Measurements from ENCODE around the gene SLC23A1.
A peak's percentile ranks its signal among the peaks of the same experiment; 100 is the strongest.
"Not testable (repeated sequence)": the region's sequence is repeated elsewhere in the genome, so short reads cannot be mapped to it uniquely, and the experiment has no call there.

The SLC23A1 gene

DNA sequence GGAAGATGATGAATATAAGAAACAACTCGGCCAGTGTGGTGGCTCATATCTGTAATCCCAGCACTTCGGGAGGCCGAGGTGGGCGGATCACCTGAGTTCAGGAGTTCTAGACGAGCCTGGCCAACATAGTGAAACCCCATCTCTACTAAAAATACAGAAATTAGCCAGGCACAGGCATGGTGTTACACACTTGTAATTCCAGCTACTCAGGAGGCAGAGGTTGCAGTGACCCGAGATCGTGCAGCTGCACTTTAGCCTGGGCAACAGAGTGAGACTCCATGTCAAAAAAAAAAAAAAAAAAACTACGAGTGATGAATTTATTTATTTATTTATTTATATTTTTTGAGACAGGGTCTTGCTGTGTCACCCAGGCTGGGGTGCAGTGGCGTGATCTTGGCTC lies 35.2 kb downstream of the SLC23A1 start:
- H3K27ac ChIP-seq (ENCODE audit: insufficient read depth, low read length, poor library complexity, severe bottlenecking); H3K36me3 ChIP-seq (ENCODE audit: control insufficient read depth, insufficient read depth, low read length); H3K9me3 ChIP-seq (ENCODE audit: control insufficient read depth, low read length); DNase-seq; H3K4me3 ChIP-seq (ENCODE audit: insufficient read depth, low read depth, low read length, poor library complexity, severe bottlenecking); H3K27me3 ChIP-seq (replicated peaks; ENCODE audit: control insufficient read depth, insufficient read depth, low read length, poor library complexity, severe bottlenecking): not testable (repeated sequence)
- H3K4me1 ChIP-seq (ENCODE audit: control insufficient read depth, insufficient read depth, low read length, poor library complexity, severe bottlenecking), result peaks cover 14% of the 10 kb centered on the region

DNA sequence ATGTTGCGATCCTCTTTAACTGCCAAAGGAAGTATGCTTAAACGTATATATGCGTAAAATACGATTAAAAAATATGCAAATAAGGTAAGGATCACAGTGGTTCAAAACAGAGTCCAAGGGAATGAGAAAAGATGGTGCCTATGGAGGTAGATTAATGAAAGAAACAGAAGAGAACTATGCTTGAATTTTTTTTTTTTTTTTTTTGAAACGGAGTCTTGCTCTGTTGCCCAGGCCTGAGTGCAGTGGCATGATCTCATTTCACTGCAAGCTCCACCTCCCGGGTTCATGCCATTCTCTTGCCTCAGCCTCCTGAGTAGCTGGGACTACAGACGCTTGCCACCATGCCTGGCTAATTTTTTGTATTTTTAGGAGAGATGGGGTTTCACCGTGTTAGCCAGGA lies 37.7 kb downstream of the SLC23A1 start:
- not testable (repeated sequence) for H3K4me3 ChIP-seq (ENCODE audit: insufficient read depth, low read depth, low read length, poor library complexity, severe bottlenecking); H3K27ac ChIP-seq (ENCODE audit: insufficient read depth, low read length, poor library complexity, severe bottlenecking); DNase-seq; H3K27me3 ChIP-seq (replicated peaks; ENCODE audit: control insufficient read depth, insufficient read depth, low read length, poor library complexity, severe bottlenecking); H3K9me3 ChIP-seq (ENCODE audit: control insufficient read depth, low read length); H3K36me3 ChIP-seq (ENCODE audit: control insufficient read depth, insufficient read depth, low read length)
- H3K4me1 ChIP-seq (ENCODE audit: control insufficient read depth, insufficient read depth, low read length, poor library complexity, severe bottlenecking), result peaks cover 23% of the 10 kb centered on the region

DNA sequence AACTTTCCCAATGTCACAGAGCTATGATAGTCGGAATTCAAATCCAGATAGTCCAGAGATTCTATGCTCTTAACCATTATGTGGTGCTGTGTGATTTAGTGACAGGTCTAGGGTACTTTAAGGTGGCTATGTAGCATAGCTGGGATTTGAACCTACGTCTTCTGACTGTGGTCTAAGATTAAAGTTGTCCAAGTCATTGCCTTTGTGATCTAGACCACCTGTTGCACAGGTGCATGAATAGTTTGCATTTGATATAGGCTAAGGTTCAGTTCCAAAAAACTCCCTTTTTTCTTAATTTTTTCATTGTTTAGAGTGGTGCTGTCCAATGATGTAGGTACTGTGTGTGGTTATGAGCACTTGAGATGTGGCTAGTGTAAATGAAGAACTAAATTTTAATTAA lies 38.9 kb downstream of the SLC23A1 start:
- Histone ChIP-seq H3K36me3 (ENCODE audit: control insufficient read depth, insufficient read depth, low read length) (no peaks in the 10 kb centered on the region), H3K9me3 (ENCODE audit: control insufficient read depth, low read length) (no peaks in the 10 kb centered on the region), H3K4me1 (ENCODE audit: control insufficient read depth, insufficient read depth, low read length, poor library complexity, severe bottlenecking) (peaks cover 21% of the 10 kb centered on the region), H3K27ac (ENCODE audit: insufficient read depth, low read length, poor library complexity, severe bottlenecking) (no peak overlapping the region), H3K4me3 (ENCODE audit: insufficient read depth, low read depth, low read length, poor library complexity, severe bottlenecking) (no peak overlapping the region), H3K27me3 (replicated peaks; ENCODE audit: control insufficient read depth, insufficient read depth, low read length, poor library complexity, severe bottlenecking) (no peaks in the 10 kb centered on the region)
- DNase-seq, result no peak

DNA sequence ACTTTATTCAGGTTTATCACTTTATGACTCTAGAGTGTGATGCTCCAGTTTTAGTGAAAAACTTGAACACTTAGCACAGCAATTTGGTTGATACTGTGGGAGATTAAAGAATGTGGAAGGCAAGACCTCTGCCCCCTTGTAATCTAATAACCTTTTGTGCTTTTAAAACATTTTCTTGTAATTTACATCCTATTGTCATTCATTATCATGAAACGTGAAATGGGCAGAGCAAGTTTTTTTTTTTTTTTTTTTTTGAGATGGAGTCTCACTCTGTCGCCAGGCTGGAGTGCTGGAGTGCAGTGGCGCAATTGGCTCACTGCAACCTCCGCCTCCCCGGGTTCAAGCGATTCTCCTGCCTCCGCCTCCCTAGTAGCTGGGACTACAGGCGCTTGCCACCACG lies 39.6 kb downstream of the SLC23A1 start:
- H3K4me3 ChIP-seq (ENCODE audit: insufficient read depth, low read depth, low read length, poor library complexity, severe bottlenecking), result no peak overlapping the region
- no peak overlapping the region for H3K27ac ChIP-seq (ENCODE audit: insufficient read depth, low read length, poor library complexity, severe bottlenecking)
- H3K9me3 ChIP-seq (ENCODE audit: control insufficient read depth, low read length), result no peaks in the 10 kb centered on the region
- peaks cover 19% of the 10 kb centered on the region for H3K4me1 ChIP-seq (ENCODE audit: control insufficient read depth, insufficient read depth, low read length, poor library complexity, severe bottlenecking)
- no peak for DNase-seq
- no peaks in the 10 kb centered on the region for H3K36me3 ChIP-seq (ENCODE audit: control insufficient read depth, insufficient read depth, low read length)
- H3K27me3 ChIP-seq (replicated peaks; ENCODE audit: control insufficient read depth, insufficient read depth, low read length, poor library complexity, severe bottlenecking), result no peaks in the 10 kb centered on the region

DNA sequence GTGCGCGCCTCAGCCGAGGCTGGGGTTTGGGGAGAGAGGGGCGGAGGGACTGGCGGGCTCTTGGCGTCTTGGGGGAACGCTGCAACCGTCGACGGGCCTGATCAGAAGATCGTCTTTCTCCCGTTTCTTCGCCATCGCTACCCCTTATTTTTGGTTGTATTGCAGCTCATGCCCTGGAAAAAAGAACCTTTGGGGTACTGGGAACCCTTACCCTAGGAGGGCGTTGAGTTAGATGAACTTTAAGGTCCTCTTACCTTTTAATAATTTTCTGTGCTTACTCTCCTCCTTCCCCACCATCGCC lies 40.7 kb downstream of the SLC23A1 start:
- no peak for DNase-seq
- Histone ChIP-seq H3K4me3 (ENCODE audit: insufficient read depth, low read depth, low read length, poor library complexity, severe bottlenecking) (peak overlapping the region; percentile 95), H3K27ac (ENCODE audit: insufficient read depth, low read length, poor library complexity, severe bottlenecking) (peak overlapping the region; percentile 99), H3K36me3 (ENCODE audit: control insufficient read depth, insufficient read depth, low read length) (no peaks in the 10 kb centered on the region), H3K27me3 (replicated peaks; ENCODE audit: control insufficient read depth, insufficient read depth, low read length, poor library complexity, severe bottlenecking) (no peaks in the 10 kb centered on the region), H3K9me3 (ENCODE audit: control insufficient read depth, low read length) (no peaks in the 10 kb centered on the region), H3K4me1 (ENCODE audit: control insufficient read depth, insufficient read depth, low read length, poor library complexity, severe bottlenecking) (peaks cover 19% of the 10 kb centered on the region)

DNA sequence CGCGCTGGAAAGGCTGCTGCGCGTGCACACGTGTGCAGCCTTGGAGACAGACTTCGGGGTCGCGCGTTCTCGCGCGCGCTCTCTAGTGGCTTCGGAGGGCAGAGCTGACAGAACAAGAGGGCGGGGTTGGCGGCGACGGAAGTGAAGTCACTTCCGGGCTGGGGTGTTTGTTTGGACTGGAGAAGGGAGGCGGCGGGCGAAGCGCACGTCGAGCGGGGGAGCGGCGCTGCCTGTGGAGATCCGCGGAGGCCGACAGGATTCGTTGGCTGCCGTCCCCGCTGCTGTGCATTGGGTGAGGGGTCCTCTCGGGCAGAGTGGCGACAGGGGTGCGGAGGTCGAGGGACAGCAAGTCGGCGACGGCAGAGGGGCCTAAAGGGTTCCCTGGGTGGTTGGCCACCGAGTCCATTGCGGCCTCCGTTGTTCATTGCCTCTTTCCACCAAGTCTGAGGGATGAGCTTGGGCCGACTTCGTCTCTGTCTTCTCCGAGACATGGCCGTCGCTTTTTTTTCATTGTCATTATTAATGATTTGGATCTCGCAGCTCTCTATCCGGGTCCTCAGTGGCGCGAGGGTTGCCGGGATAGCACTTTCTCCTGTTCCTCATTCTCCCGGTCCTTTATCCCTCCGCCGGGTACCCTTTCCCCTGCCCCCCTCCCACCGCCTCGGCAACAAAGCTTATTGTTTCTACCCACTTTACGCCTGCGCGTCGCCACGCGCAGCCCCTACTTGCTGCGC lies 41.2 kb downstream of the SLC23A1 start, which contains the start of gene PAIP2:
TSS of gene PAIP2 (plus strand) at position 166 of the 734 bp plus-strand sequence. CDS start 21,931 bp downstream, outside the sequence.
- H3K27me3 ChIP-seq (replicated peaks; ENCODE audit: control insufficient read depth, insufficient read depth, low read length, poor library complexity, severe bottlenecking), result no peaks in the 10 kb centered on the region
- H3K27ac ChIP-seq (ENCODE audit: insufficient read depth, low read length, poor library complexity, severe bottlenecking), result peak within 1 kb of the TSS; percentile 99
- DNase-seq, result peak; percentile 94 to 97 (median 94)
- H3K4me3 ChIP-seq (ENCODE audit: insufficient read depth, low read depth, low read length, poor library complexity, severe bottlenecking), result peak within 1 kb of the TSS; percentile 95
- H3K36me3 ChIP-seq (ENCODE audit: control insufficient read depth, insufficient read depth, low read length), result no peaks in the 10 kb centered on the region
- H3K4me1 ChIP-seq (ENCODE audit: control insufficient read depth, insufficient read depth, low read length, poor library complexity, severe bottlenecking), result peaks cover 19% of the 10 kb centered on the region
- no peaks in the 10 kb centered on the region for H3K9me3 ChIP-seq (ENCODE audit: control insufficient read depth, low read length)

DNA sequence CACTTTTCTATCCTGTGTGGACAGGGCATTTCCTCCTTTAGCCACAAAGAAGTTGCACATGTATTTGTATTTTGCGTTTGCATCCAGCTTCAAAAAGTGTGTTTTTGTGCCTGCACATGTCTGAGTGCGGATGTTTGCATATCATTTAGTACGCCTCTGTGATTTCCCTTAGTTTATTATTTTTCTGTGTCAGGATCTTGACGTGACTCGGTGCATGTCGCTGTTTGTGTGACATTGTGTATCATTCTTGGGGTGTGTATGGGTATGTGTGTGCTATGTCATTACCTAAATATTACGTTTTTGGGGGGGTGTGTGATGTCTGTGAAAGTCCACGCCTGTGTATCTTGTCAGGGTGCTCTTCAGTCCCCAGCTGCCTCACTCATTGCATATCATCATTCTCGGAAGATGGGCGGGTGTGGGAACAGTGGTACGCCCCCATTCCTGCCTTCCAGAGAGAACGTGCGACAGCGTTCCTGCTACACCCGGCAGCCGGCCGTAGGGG lies 41.9 kb downstream of the SLC23A1 start:
- peak overlapping the region; percentile 99 for H3K27ac ChIP-seq (ENCODE audit: insufficient read depth, low read length, poor library complexity, severe bottlenecking)
- no peak for DNase-seq
- peak overlapping the region; percentile 95 for H3K4me3 ChIP-seq (ENCODE audit: insufficient read depth, low read depth, low read length, poor library complexity, severe bottlenecking)
- H3K27me3 ChIP-seq (replicated peaks; ENCODE audit: control insufficient read depth, insufficient read depth, low read length, poor library complexity, severe bottlenecking), result no peaks in the 10 kb centered on the region
- no peaks in the 10 kb centered on the region for H3K36me3 ChIP-seq (ENCODE audit: control insufficient read depth, insufficient read depth, low read length)
- no peaks in the 10 kb centered on the region for H3K9me3 ChIP-seq (ENCODE audit: control insufficient read depth, low read length)
- H3K4me1 ChIP-seq (ENCODE audit: control insufficient read depth, insufficient read depth, low read length, poor library complexity, severe bottlenecking), result peaks cover 19% of the 10 kb centered on the region

DNA sequence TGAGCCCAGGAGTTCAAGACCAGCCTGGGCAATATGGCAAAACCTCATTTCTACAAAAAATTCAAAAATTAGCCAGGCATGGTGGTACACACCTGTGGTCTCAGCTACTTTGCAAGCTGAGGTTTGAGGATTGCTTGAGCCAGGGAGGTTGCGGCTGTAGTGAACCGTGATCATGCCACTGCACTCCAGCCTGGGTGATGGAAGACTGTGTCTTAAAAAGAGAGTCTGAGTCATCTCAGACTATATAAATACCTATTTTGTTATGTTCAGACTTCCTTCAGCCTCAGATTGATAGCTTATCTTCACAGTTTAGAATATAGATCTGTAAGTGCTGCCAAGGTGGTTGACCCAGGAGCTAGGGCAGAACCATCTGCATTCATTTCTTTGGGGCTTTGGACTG lies 43.0 kb downstream of the SLC23A1 start:
- peaks cover 19% of the 10 kb centered on the region for H3K4me1 ChIP-seq (ENCODE audit: control insufficient read depth, insufficient read depth, low read length, poor library complexity, severe bottlenecking)
- no peaks in the 10 kb centered on the region for H3K9me3 ChIP-seq (ENCODE audit: control insufficient read depth, low read length)
- DNase-seq, result no peak
- H3K27me3 ChIP-seq (replicated peaks; ENCODE audit: control insufficient read depth, insufficient read depth, low read length, poor library complexity, severe bottlenecking), result no peaks in the 10 kb centered on the region
- no peak overlapping the region for H3K27ac ChIP-seq (ENCODE audit: insufficient read depth, low read length, poor library complexity, severe bottlenecking)
- H3K36me3 ChIP-seq (ENCODE audit: control insufficient read depth, insufficient read depth, low read length), result no peaks in the 10 kb centered on the region
- H3K4me3 ChIP-seq (ENCODE audit: insufficient read depth, low read depth, low read length, poor library complexity, severe bottlenecking), result no peak overlapping the region

DNA sequence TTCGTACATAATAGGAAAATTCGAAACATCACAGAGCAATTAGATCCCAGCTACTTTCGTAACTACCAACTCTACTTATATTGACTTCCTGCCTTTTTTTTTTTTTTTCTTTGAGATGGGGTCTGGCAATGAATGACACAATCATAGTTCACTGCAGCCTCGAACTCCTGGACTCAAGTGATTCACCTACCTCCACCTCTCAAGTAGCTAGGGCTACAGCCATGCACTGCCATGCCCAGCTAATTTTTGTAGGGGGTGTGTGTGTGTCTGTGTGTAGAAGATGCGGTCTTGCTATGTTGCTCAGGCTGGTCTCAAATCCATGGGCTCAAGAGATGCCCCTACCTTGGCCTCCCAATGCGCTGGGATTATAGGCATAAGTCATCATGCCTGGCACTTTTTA lies 47.3 kb downstream of the SLC23A1 start:
- no peak for DNase-seq
- no peaks in the 10 kb centered on the region for H3K9me3 ChIP-seq (ENCODE audit: control insufficient read depth, low read length)
- H3K36me3 ChIP-seq (ENCODE audit: control insufficient read depth, insufficient read depth, low read length), result peaks cover 13% of the 10 kb centered on the region
- no peaks in the 10 kb centered on the region for H3K27me3 ChIP-seq (replicated peaks; ENCODE audit: control insufficient read depth, insufficient read depth, low read length, poor library complexity, severe bottlenecking)
- H3K4me1 ChIP-seq (ENCODE audit: control insufficient read depth, insufficient read depth, low read length, poor library complexity, severe bottlenecking), result no peaks in the 10 kb centered on the region
- no peak overlapping the region for H3K4me3 ChIP-seq (ENCODE audit: insufficient read depth, low read depth, low read length, poor library complexity, severe bottlenecking)
- H3K27ac ChIP-seq (ENCODE audit: insufficient read depth, low read length, poor library complexity, severe bottlenecking), result no peak overlapping the region
